Activated CD4-positive, alpha-beta T cell treated with anti-CD3 and anti-CD28 coated beads for 48 hours (primary cell): ENCODE results near the gene INKA1.
A peak's percentile ranks its signal among the peaks of the same experiment; 100 is the strongest.
"Not testable (repeated sequence)": the region's sequence is repeated elsewhere in the genome, so short reads cannot be mapped to it uniquely, and the experiment has no call there.

Experiments
- DNase-seq: peaks from one replicate; pipeline ENCODE4 v3.0.0-alpha.2; 2020

The INKA1 gene

DNA sequence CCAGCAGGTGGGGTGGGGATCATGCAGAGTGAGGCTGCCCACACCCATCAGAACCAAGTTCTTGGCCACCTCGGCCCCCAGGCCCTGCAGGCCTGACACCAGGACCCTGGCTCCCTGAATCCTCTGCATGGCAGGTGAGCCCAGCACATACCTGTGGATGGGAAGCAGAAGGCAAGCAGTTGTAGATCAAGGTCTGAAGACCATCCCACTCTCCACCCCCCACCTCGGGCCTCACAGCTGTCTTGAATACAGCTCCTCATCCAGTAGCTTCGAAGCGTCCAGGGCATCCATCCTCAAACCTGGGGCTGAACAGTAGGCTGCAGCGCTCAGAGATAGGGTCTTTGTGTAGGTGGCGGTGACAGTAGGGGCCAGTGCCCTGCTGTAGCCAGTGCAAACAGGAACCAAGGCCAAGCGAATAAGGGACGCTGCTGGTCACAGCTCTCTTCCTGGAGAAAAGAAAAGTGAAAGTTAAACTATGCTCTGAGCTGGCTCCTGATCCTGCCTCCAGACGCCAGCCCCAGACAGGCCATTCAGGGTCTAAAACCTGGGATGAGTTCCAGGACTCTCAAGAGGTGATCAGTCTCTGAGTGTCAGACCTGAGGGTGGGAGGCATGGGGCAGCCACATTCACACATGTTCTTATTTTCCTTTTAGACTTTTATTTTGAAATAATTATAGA is 10.6 kb downstream of the INKA1 start, which contains the start of gene UBA7:
UBA7 (minus strand) TSS at position 457 of the 678 bp plus-strand sequence; CDS start at position 291, 166 bp downstream.
- peak; percentile 41 for DNase-seq

DNA sequence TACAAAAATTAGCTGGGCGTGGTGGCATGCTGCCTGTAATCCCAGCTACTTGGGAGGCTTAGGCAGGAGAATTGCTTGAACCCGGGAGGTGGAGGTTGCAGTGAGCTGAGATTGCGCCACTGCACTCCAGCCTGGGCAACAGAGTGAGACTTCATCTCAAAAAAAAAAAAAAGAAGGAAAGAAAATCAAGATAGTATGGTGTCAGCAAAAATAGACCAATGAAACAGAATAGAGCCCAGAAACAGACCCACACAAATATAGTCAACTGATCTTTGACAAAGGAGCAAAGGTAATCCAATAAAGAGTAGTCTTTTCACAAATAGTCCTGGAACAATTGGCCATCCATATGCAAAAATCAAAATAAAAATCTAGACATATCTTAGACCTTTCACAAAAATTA is 20.1 kb downstream of the INKA1 start:
- not testable (repeated sequence) for DNase-seq

- DNase-seq: no peak
Measured at GRCh38 chr3:49826016-49826415, 23.0 kb downstream of the INKA1 start.

DNA sequence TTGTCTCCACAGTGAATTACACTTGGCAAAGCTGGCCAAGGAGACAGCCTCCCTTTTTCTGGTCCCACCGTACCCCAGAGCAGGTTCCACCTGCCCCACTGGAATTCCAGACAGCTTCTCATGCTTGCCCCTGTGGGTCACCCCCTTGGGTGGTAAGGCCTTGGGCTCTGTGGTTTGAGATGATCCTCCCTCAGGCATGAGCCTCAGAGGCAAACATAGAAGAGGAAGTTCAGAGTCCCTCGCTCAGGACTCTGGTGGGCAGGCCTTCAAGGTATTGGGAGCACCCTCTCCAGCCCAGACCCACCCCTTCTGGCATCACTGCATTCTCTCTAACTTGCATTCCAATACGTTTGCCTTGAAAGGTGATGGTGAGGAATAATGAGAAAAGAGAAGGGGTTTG is 28.3 kb downstream of the INKA1 start:
- DNase-seq: no peak

DNA sequence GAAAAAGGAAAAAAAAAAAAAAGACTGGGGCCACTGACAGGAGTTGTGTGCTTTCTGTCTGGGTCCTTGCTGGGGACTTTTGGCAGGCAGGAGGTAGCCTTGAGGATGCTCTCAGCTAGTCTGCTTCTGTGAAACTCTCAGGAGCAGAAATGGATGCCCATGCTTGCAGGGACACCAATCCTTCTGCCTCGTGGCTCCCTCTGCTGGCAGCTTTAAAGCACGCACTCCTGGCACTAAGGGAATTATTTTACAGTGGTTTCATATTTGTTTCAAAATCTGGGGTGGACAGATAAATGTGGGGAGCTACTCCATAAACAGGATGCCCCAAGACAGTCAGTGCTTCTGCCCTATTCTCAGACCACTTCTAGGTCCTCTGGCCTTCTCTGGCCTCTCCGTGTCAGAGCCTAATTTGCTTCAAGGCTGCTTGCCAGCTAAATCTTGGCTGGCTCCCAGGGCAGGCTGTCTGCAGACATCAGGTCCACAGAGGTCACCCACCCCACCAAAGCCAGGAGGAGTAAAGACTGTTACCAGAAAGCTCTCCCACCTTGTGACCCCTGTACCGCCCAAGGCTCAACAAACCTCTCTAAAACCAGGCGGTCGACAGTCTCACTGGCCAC is 36.2 kb downstream of the INKA1 start:
- DNase-seq: peak; percentile 84

DNA sequence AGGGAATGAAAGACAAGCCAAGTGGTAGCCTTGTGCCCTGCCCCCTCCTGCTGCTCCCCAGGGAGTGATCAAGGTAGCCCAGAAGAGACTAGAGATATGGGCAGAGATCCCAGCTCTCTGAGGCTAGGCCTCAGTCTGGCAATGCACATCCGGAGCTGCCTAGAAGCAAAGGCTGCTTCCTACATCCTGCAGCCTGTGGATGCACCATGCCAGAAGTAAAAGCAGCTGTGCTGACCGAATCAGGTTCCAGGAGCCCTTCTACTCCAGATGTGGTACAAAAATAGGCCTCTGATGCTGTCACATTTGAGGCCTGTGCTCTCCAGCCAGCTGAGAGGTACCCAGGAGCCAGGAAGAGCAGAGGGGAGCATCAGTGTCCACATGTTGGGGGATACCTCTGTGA is 37.3 kb downstream of the INKA1 start:
- DNase-seq: no peak

GRCh38 chr3:49841126-49841696 is 38.1 kb downstream of the INKA1 start:
- no peak for DNase-seq

DNA sequence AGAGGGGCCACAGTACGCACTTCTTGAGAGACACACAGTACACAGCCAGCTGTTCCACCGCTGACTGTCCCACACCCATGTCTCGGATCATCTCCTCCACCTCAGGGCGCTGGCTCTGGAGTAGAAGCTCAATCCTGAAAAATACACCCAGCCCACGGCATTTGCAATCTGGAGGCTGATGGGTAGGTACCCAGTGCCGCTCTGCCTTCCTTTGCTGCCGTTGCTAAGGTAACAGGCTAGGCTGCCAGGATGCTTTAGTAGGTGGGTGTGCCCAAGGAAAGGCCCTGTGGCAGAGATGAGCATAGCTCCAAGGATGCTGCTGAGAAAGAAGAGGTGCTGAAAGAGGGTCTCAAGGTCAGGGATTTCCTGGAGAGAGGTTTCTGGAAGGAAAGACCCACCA is 38.7 kb downstream of the INKA1 start:
- DNase-seq: no peak

DNA sequence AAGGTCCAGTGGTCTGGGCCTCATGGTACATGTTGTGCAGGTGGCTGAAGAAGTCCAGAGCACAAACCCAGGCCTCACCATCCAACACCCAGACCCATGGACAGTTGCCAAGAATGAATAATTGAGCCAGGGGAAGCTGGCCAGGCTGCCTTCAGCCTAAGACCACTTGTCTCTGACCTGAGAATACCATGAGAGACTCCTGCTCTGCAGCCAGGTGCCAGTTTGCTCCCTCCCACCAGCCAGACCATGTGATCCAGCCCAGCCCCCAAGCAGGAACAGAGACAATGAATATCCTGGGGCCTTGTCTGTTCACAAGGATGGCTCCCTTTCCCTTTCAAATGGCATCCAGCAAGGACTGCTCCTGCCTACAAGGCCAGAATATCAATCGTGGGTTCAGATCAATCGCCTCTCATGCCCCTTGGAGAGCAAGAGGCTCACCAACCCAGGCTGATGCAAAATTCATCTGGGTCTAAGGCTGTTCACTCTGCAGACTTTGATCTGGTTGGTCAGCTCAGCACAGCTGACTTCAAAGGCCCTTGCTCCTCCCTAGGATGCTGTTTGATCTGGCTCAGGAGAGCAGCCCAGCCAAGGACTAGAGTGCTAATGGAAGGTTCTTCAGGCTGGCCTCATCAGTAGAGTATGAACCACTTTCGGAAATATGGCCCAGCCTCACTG is 39.9 kb downstream of the INKA1 start:
- no peak for DNase-seq

- no peak for DNase-seq
Measured at GRCh38 chr3:49844464-49845183, 41.6 kb downstream of the INKA1 start.

GRCh38 chr3:49845694-49846093 is 42.6 kb downstream of the INKA1 start:
- DNase-seq: no peak
